Trophoblast cell (in vitro differentiated cells and primary cell): ENCODE measurements around the gene SLC35F3.
A peak's percentile ranks its signal among the peaks of the same experiment; 100 is the strongest.

Experiments
- DNase-seq, 2 donors: peaks; one replicate each; pipeline ENCODE4 v3.0.0-alpha.2; 2016
- H2AFZ ChIP-seq: 2 replicates; pipeline ENCODE4 v1.6.1; 2013; ENCODE audit warnings: low read length, moderate library complexity, mild to moderate bottlenecking; ENCODE audit not compliant: insufficient read depth, poor library complexity
- H2AK5ac ChIP-seq: 2 replicates; pipeline ENCODE4 v1.6.1; 2013; ENCODE audit warnings: mild to moderate bottlenecking, low read length
- H2BK120ac ChIP-seq: 2 replicates; pipeline ENCODE4 v1.6.1; 2013; ENCODE audit warnings: low read length, mild to moderate bottlenecking, moderate library complexity; ENCODE audit not compliant: insufficient read depth, poor library complexity
- H2BK12ac ChIP-seq: 2 replicates; pipeline ENCODE4 v1.6.1; 2013; ENCODE audit warnings: mild to moderate bottlenecking, low read length, moderate library complexity
- H2BK5ac ChIP-seq: 2 replicates; pipeline ENCODE4 v1.6.1; 2013; ENCODE audit warnings: low read length, low read depth, moderate library complexity, mild to moderate bottlenecking; ENCODE audit not compliant: poor library complexity
- H3K14ac ChIP-seq: 2 replicates; pipeline ENCODE4 v1.6.1; 2013; ENCODE audit warnings: mild to moderate bottlenecking, low read length
- H3K18ac ChIP-seq: 2 replicates; pipeline ENCODE4 v1.6.1; 2013; ENCODE audit warnings: mild to moderate bottlenecking, low read length
- H3K23ac ChIP-seq: 2 replicates; pipeline ENCODE4 v1.6.1; 2013; ENCODE audit warnings: low read length
- H3K27ac ChIP-seq: 2 replicates; pipeline ENCODE4 v1.5.1; 2013; ENCODE audit warnings: low read depth, mild to moderate bottlenecking, inconsistent platforms, low read length, moderate library complexity
- H3K27me3 ChIP-seq: 2 replicates; pipeline ENCODE4 v1.6.1; 2013; ENCODE audit warnings: inconsistent platforms, mild to moderate bottlenecking, low read length, moderate library complexity; ENCODE audit not compliant: insufficient read depth
- H3K36me3 ChIP-seq, 2 experiments: 1 replicate in 1 of 2; 2 replicates in 1 of 2; pipeline ENCODE4 v1.6.1; 2013; ENCODE audit warnings: low read length in 2 of 2, mild to moderate bottlenecking in 2 of 2, moderate library complexity in 1 of 2; ENCODE audit not compliant: insufficient read depth in 2 of 2, control insufficient read depth in 1 of 2
- H3K4ac ChIP-seq: 2 replicates; pipeline ENCODE4 v1.6.1; 2013; ENCODE audit warnings: low read depth, mild to moderate bottlenecking, low read length, moderate library complexity
- H3K4me1 ChIP-seq, 2 experiments: 1 replicate in 1 of 2; 2 replicates in 1 of 2; pipeline ENCODE4 v1.6.1; 2013; ENCODE audit warnings: low read length in 2 of 2, mild to moderate bottlenecking in 2 of 2, moderate library complexity in 1 of 2; ENCODE audit not compliant: insufficient read depth in 2 of 2, control insufficient read depth in 1 of 2
- H3K4me2 ChIP-seq: 2 replicates; pipeline ENCODE4 v1.6.1; 2013; ENCODE audit warnings: inconsistent platforms, mild to moderate bottlenecking, low read length, moderate library complexity
- H3K4me3 ChIP-seq: 2 replicates; pipeline ENCODE4 v1.5.1; 2013; ENCODE audit warnings: mild to moderate bottlenecking, low read depth, low read length, inconsistent platforms
- H3K79me1 ChIP-seq: one replicate; pipeline ENCODE4 v1.6.1; 2013; ENCODE audit warnings: low read length
- H3K79me2 ChIP-seq: 2 replicates; pipeline ENCODE4 v1.6.1; 2013; ENCODE audit warnings: low read length, mild to moderate bottlenecking; ENCODE audit not compliant: control insufficient read depth, insufficient read depth, poor library complexity
- H3K9ac ChIP-seq: 2 replicates; pipeline ENCODE4 v1.6.1; 2013; ENCODE audit warnings: mild to moderate bottlenecking, low read length
- H3K9me3 ChIP-seq: 2 replicates; pipeline ENCODE4 v1.6.1; 2013; ENCODE audit warnings: low read depth, mild to moderate bottlenecking, control low read depth, inconsistent platforms, low read length; ENCODE audit not compliant: insufficient read depth
- H4K12ac ChIP-seq: 2 replicates; pipeline ENCODE4 v1.6.1; 2013; ENCODE audit warnings: low read depth, mild to moderate bottlenecking, low read length, moderate library complexity
- H4K8ac ChIP-seq: 2 replicates; pipeline ENCODE4 v1.6.1; 2013; ENCODE audit warnings: low read depth, mild to moderate bottlenecking, low read length, moderate library complexity
- H4K91ac ChIP-seq: one replicate; pipeline ENCODE4 v1.6.1; 2013; ENCODE audit warnings: low read depth, mild to moderate bottlenecking, low read length, moderate library complexity
- WGBS: extraction: QIAGEN DNeasy Blood & Tissue Kit; methylation state at CpG from one replicate; pipeline ENCODE4 v1.1.7; 2013; ENCODE audit warnings: missing lambda C conversion rate; ENCODE audit not compliant: insufficient read length, insufficient coverage; ENCODE audit errors: extremely low coverage; 5-methylcytosine and 5-hydroxymethylcytosine counted together

Gene SLC35F3

GRCh38 chr1:234214129-234214910, 309.8 kb downstream of the SLC35F3 start:
- Histone ChIP-seq H4K91ac (no peak overlapping the region), H3K27me3 (peaks cover 23% of the 10 kb centered on the region), H3K23ac (no peak overlapping the region), H3K9ac (no peak overlapping the region), H3K36me3 (no peaks in the 10 kb centered on the region), H2BK5ac (no peak overlapping the region), H2BK120ac (no peak overlapping the region), H2BK12ac (no peak overlapping the region), H3K4me2 (peak overlapping the region; percentile 69), H3K4me1 (peaks cover 10 to 11% of the 10 kb centered on the region in 2 experiments), H3K27ac (no peak overlapping the region), H3K79me2 (no peaks in the 10 kb centered on the region), H3K14ac (no peak overlapping the region), H3K79me1 (no peaks in the 10 kb centered on the region), H2AFZ (no peak overlapping the region), H3K18ac (no peak overlapping the region), H3K4me3 (peak overlapping the region; percentile 63), H4K12ac (no peak overlapping the region), H4K8ac (no peak overlapping the region), H2AK5ac (no peak overlapping the region), H3K4ac (no peak overlapping the region), H3K9me3 (peaks cover 5% of the 10 kb centered on the region)
- WGBS = no CpG with 5 or more reads among the region's 69 CpGs
- DNase-seq = no peak

- Histone ChIP-seq H2BK120ac (no peak overlapping the region), H3K9me3 (peaks cover 5% of the 10 kb centered on the region), H3K9ac (no peak overlapping the region), H3K4me3 (peak overlapping the region; percentile 1), H3K36me3 (no peaks in the 10 kb centered on the region), H3K4ac (no peak overlapping the region), H3K79me2 (no peaks in the 10 kb centered on the region), H3K4me1 (peaks cover 10 to 11% of the 10 kb centered on the region in 2 experiments), H3K18ac (no peak overlapping the region), H3K79me1 (no peaks in the 10 kb centered on the region), H3K14ac (no peak overlapping the region), H4K91ac (no peak overlapping the region), H4K8ac (no peak overlapping the region), H2AFZ (no peak overlapping the region), H2AK5ac (no peak overlapping the region), H3K27ac (no peak overlapping the region), H3K23ac (no peak overlapping the region), H4K12ac (no peak overlapping the region), H2BK12ac (no peak overlapping the region), H3K4me2 (peak overlapping the region; percentile 69), H3K27me3 (peaks cover 23% of the 10 kb centered on the region), H2BK5ac (no peak overlapping the region)
- DNase-seq = peak in 1 of 2 donors; percentile 33
- WGBS = no CpG with 5 or more reads among the region's 20 CpGs
These were observed 310.7 kb downstream of the SLC35F3 start for GRCh38 chr1:234214911-234215892.

GRCh38 chr1:234216116-234216703, 311.7 kb downstream of the SLC35F3 start:
- Histone ChIP-seq H4K12ac (no peak overlapping the region), H2AFZ (no peak overlapping the region), H3K4ac (no peak overlapping the region), H3K79me1 (no peaks in the 10 kb centered on the region), H2BK12ac (no peak overlapping the region), H3K9ac (no peak overlapping the region), H3K27me3 (peaks cover 23% of the 10 kb centered on the region), H2AK5ac (no peak overlapping the region), H2BK5ac (no peak overlapping the region), H3K4me1 (peaks cover 10 to 11% of the 10 kb centered on the region in 2 experiments), H2BK120ac (no peak overlapping the region), H3K4me2 (no peak overlapping the region), H3K36me3 (no peaks in the 10 kb centered on the region), H3K18ac (no peak overlapping the region), H3K9me3 (peaks cover 3% of the 10 kb centered on the region), H4K91ac (no peak overlapping the region), H3K23ac (no peak overlapping the region), H3K27ac (no peak overlapping the region), H3K4me3 (no peak overlapping the region), H3K79me2 (no peaks in the 10 kb centered on the region), H3K14ac (no peak overlapping the region), H4K8ac (no peak overlapping the region)
- no peak for DNase-seq
- no CpG with 5 or more reads among the region's 8 CpGs for WGBS

- H3K4me2 ChIP-seq = no peak overlapping the region
- H3K79me1 ChIP-seq = no peaks in the 10 kb centered on the region
- no peak overlapping the region for H2BK120ac ChIP-seq
- peaks cover 10 to 11% of the 10 kb centered on the region in 2 experiments for H3K4me1 ChIP-seq
- no peak overlapping the region for H3K14ac ChIP-seq
- H3K79me2 ChIP-seq = no peaks in the 10 kb centered on the region
- H4K91ac ChIP-seq = no peak overlapping the region
- no peak overlapping the region for H4K12ac ChIP-seq
- H2AK5ac ChIP-seq = no peak overlapping the region
- no peak overlapping the region for H2BK5ac ChIP-seq
- no peak overlapping the region for H3K9ac ChIP-seq
- no peak overlapping the region for H3K18ac ChIP-seq
- H3K27me3 ChIP-seq = peaks cover 23% of the 10 kb centered on the region
- no peak overlapping the region for H3K27ac ChIP-seq
- H3K4ac ChIP-seq = no peak overlapping the region
- H3K4me3 ChIP-seq = no peak overlapping the region
- no peak overlapping the region for H2AFZ ChIP-seq
- H3K23ac ChIP-seq = no peak overlapping the region
- H3K36me3 ChIP-seq = no peaks in the 10 kb centered on the region
- no peak overlapping the region for H2BK12ac ChIP-seq
- no peak for DNase-seq
- no peak overlapping the region for H4K8ac ChIP-seq
- H3K9me3 ChIP-seq = peaks cover 3% of the 10 kb centered on the region
- no CpG with 5 or more reads among the region's 4 CpGs for WGBS
These were observed 312.9 kb downstream of the SLC35F3 start for GRCh38 chr1:234217316-234217840.
